Activated T-helper 2 cell treated with anti-CD3 and anti-CD28 coated beads, Interferon-gamma antibody, Interleukin-2, Interleukin-4, amounts not matched to agents 10 μg/mL and 5 μg/mL and 100 μg/mL, durations not matched to agents 14 hours and 24 hours and 36 hours (primary cell): ENCODE results near the gene NRG3. TPM values are rescaled to one million over a fixed set of nuclear protein-coding genes. Genes with fewer than 3 reads are reported as not detected.

ENCODE experiments used
- DNase-seq: peaks from one replicate; pipeline ENCODE4 v3.0.0; 2021; ENCODE audit warnings: low spot score
- H3K27ac Mint-ChIP-seq: one replicate; pipeline ENCODE4 v1.8.0; 2021; ENCODE audit warnings: mixed read lengths
- H3K27me3 Mint-ChIP-seq: one replicate; pipeline ENCODE4 v1.8.0; 2021; ENCODE audit warnings: low read depth, mixed read lengths
- H3K36me3 Mint-ChIP-seq: one replicate; pipeline ENCODE4 v1.8.0; 2021; ENCODE audit warnings: low read depth, mixed read lengths
- H3K4me1 Mint-ChIP-seq: one replicate; pipeline ENCODE4 v1.8.0; 2021; ENCODE audit warnings: low read depth, mixed read lengths
- H3K4me3 Mint-ChIP-seq: one replicate; pipeline ENCODE4 v1.8.0; 2021; ENCODE audit warnings: low read depth, mild to moderate bottlenecking, moderate library complexity, mixed read lengths
- H3K9me3 Mint-ChIP-seq: one replicate; pipeline ENCODE4 v1.8.0; 2021; ENCODE audit warnings: mixed read lengths
- intact Hi-C: fragments of 100-400 bp; cut with micrococcal nuclease; formaldehyde crosslinking; loops from one replicate; pipeline ENCODE4 v1.15.1; 2023
- total RNA-seq: library from RNA; stranded (reverse); gene quantifications from 2 replicates; pipeline ENCODE4 v1.2.3, GENCODE V29; 2022

NRG3 gene
- total RNA-seq, 1 donor from 2014 or later: not detected

DNA sequence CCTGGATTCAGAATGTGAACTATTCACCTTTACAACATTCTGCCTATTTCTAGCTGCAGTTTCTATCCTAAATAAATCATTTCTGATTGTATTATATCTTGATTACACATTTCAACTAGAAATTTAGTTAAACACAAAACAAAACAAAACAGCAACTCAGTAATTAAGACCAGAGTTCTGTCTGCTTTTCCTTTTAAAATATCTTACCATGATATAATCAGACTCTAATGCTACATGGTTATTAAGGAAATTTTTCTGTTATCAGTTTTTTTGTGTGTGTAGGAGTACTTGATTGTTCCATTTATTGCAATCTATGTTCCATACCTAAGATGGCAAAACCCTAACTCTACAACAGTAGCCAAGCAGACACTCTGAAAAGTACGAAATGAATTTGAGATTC is 663.3 kb downstream of the NRG3 start:
- Mint-ChIP-seq H3K27ac (no peak overlapping the region), H3K36me3 (no peaks in the 10 kb centered on the region), H3K4me3 (no peak overlapping the region), H3K9me3 (peaks cover 5% of the 10 kb centered on the region), H3K4me1 (no peaks in the 10 kb centered on the region), H3K27me3 (no peaks in the 10 kb centered on the region)
- no peak for DNase-seq
- intact Hi-C loops: no loop called here

DNA sequence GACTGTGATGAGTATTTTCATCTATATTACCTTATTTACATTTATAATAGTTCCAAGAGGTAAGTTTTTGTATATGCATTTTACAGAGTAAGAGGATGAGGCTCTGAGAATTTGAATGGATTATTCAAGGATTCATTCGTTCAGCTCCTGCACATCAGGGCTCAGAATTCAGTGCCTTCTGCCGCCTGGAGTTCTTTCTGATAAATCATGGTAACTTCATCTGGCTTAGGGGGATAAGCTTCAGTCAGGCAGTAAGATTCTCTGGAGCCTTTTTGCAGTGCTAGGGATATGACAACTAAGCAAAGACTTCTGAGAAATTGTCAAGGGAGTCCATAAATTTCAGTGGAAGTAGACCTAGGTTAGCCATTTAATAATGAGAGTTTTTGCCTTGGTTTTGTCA is 668.6 kb downstream of the NRG3 start:
- H3K4me3 Mint-ChIP-seq: no peak overlapping the region
- no peak for DNase-seq
- no peak overlapping the region for H3K27ac Mint-ChIP-seq
- H3K36me3 Mint-ChIP-seq: no peaks in the 10 kb centered on the region
- no peaks in the 10 kb centered on the region for H3K4me1 Mint-ChIP-seq
- H3K27me3 Mint-ChIP-seq: no peaks in the 10 kb centered on the region
- intact Hi-C loops: no loop called here
- H3K9me3 Mint-ChIP-seq: peaks cover 13% of the 10 kb centered on the region

- DNase-seq: no peak
- H3K27me3 Mint-ChIP-seq: no peaks in the 10 kb centered on the region
- H3K4me1 Mint-ChIP-seq: no peaks in the 10 kb centered on the region
- H3K27ac Mint-ChIP-seq: no peak overlapping the region
- intact Hi-C loops: no loop called here
- H3K36me3 Mint-ChIP-seq: no peaks in the 10 kb centered on the region
- H3K4me3 Mint-ChIP-seq: no peak overlapping the region
- H3K9me3 Mint-ChIP-seq: peaks cover 16% of the 10 kb centered on the region
Observed at GRCh38 chr10:82544377-82544776, 669.4 kb downstream of the NRG3 start.

DNA sequence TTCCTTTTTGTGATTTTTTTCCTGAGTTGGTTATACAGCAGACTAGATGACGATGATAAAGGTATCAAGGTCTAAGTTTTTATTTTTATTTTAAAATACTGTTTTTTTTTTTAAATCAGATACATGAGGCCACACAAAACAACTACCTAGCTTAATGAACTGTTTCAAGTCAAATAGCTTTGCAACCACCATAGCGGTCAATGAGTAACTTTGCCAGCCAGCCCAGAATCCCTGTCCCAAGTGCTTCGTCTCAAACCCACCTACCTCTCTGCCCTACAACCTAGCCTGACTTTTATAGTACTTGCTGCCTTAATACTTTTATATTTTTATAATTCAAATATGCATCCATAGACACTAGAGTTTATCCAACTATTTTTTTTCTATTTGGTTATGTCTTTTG is 676.5 kb downstream of the NRG3 start:
- Mint-ChIP-seq H3K27me3 (no peaks in the 10 kb centered on the region), H3K4me1 (no peaks in the 10 kb centered on the region), H3K4me3 (no peak overlapping the region), H3K36me3 (no peaks in the 10 kb centered on the region), H3K9me3 (peaks cover 15% of the 10 kb centered on the region), H3K27ac (no peak overlapping the region)
- intact Hi-C loops: no loop called here
- no peak for DNase-seq

- H3K9me3 Mint-ChIP-seq: peaks cover 12% of the 10 kb centered on the region
- no peaks in the 10 kb centered on the region for H3K27me3 Mint-ChIP-seq
- intact Hi-C loops: no loop called here
- no peak for DNase-seq
- H3K36me3 Mint-ChIP-seq: no peaks in the 10 kb centered on the region
- H3K4me3 Mint-ChIP-seq: no peak overlapping the region
- H3K4me1 Mint-ChIP-seq: no peaks in the 10 kb centered on the region
- no peak overlapping the region for H3K27ac Mint-ChIP-seq
Observed at GRCh38 chr10:82552267-82552666, 677.3 kb downstream of the NRG3 start.

DNA sequence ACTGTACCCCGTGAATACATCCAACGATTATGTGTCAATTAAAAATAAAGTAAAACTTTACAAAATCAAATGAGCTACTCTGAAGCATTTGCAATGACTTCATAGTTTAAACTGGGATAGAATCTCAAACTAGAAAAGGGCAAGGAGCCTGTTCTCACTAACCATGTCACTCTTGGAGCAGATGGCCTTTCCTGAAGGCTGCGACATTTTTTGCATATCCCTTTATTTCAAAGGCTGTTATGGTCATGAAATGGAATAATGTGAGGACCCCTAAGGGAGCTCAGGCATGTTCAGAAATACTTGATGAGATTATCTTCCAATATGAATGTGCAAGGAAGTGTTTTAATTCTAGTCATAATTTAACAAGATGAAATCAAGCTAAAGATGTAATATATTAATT is 679.4 kb downstream of the NRG3 start:
- Mint-ChIP-seq H3K4me1 (no peaks in the 10 kb centered on the region), H3K27me3 (no peaks in the 10 kb centered on the region), H3K9me3 (peaks cover 10% of the 10 kb centered on the region), H3K4me3 (no peak overlapping the region), H3K27ac (no peak overlapping the region), H3K36me3 (no peaks in the 10 kb centered on the region)
- no peak for DNase-seq
- intact Hi-C loops: no loop called here

- H3K36me3 Mint-ChIP-seq: no peaks in the 10 kb centered on the region
- intact Hi-C loops: no loop called here
- no peaks in the 10 kb centered on the region for H3K4me1 Mint-ChIP-seq
- no peak overlapping the region for H3K4me3 Mint-ChIP-seq
- H3K27me3 Mint-ChIP-seq: no peaks in the 10 kb centered on the region
- no peak overlapping the region for H3K27ac Mint-ChIP-seq
- peaks cover 10% of the 10 kb centered on the region for H3K9me3 Mint-ChIP-seq
- no peak for DNase-seq
Observed at GRCh38 chr10:82558014-82558607, 683.1 kb downstream of the NRG3 start.

GRCh38 chr10:82564353-82565196 is 689.6 kb downstream of the NRG3 start:
- intact Hi-C loops: no loop called here
- Mint-ChIP-seq H3K4me3 (no peak overlapping the region), H3K9me3 (peaks cover 14% of the 10 kb centered on the region), H3K27me3 (no peaks in the 10 kb centered on the region), H3K36me3 (no peaks in the 10 kb centered on the region), H3K4me1 (no peaks in the 10 kb centered on the region), H3K27ac (no peak overlapping the region)
- DNase-seq: no peak

DNA sequence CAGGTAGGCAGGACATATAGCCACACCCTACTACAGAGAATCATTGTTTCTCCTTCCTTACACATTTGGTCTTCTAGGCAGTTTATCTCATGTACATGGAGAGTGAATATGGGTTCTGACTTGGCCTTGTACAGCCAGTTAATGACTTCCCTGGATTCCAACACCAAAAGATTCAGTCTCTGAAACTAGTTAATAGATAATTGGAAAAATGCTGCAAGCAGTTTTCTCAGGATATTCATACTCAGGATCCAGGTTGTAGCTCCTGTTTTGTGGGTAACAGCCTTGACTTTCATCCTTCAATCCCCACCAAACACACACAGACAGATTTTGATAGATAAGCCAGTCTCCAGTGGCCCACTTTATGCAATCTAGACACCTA is 690.2 kb downstream of the NRG3 start:
- H3K4me3 Mint-ChIP-seq: no peak overlapping the region
- no peak for DNase-seq
- intact Hi-C loops: no loop called here
- H3K4me1 Mint-ChIP-seq: no peaks in the 10 kb centered on the region
- no peaks in the 10 kb centered on the region for H3K27me3 Mint-ChIP-seq
- peaks cover 20% of the 10 kb centered on the region for H3K9me3 Mint-ChIP-seq
- no peak overlapping the region for H3K27ac Mint-ChIP-seq
- H3K36me3 Mint-ChIP-seq: no peaks in the 10 kb centered on the region

DNA sequence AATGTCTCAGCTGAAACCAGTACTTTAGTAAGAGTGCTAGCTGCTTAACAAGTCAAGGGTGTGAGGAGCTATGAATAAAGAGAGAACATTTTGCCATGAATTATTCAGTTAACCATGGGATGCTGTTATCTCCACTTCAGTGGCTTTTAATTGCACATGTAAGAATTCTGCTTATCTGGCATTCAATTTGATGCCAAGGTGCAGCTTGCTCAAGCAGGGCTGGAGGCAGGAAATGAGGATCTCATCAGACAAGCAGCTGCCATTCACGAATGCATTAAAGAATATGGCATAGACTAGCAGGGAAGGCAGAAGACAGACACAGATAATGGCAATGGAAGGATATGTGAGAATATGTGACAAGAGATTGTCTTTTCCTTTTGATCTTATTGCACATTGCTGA is 697.8 kb downstream of the NRG3 start:
- no peaks in the 10 kb centered on the region for H3K36me3 Mint-ChIP-seq
- no peak for DNase-seq
- no peak overlapping the region for H3K27ac Mint-ChIP-seq
- no peaks in the 10 kb centered on the region for H3K27me3 Mint-ChIP-seq
- H3K4me3 Mint-ChIP-seq: no peak overlapping the region
- intact Hi-C loops: no loop called here
- no peaks in the 10 kb centered on the region for H3K4me1 Mint-ChIP-seq
- H3K9me3 Mint-ChIP-seq: peaks cover 12% of the 10 kb centered on the region

- H3K4me3 Mint-ChIP-seq: no peak overlapping the region
- H3K4me1 Mint-ChIP-seq: no peaks in the 10 kb centered on the region
- no peak for DNase-seq
- no peaks in the 10 kb centered on the region for H3K27me3 Mint-ChIP-seq
- H3K9me3 Mint-ChIP-seq: peaks cover 12% of the 10 kb centered on the region
- no peaks in the 10 kb centered on the region for H3K36me3 Mint-ChIP-seq
- H3K27ac Mint-ChIP-seq: no peak overlapping the region
- intact Hi-C loops: no loop called here
Observed at GRCh38 chr10:82574081-82574480, 699.1 kb downstream of the NRG3 start.

DNA sequence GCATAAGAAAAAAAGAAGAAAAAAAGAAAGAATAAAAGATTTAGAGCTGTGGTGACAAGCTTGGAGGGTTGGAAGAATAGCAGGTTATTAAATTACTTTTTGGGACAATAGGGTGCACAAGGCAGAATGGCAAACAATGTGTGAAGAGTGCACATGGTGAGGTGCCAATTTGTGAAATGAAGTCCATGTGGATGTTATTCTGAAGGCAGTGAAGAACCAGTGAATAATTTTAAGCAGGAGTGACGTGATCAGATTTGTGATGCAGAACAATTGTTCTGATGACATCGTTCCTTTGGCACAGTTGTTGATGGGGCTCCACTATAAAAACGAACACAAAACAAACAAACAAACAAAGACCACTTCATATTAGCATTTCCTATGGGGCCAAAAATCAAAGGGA is 700.3 kb downstream of the NRG3 start:
- no peak overlapping the region for H3K27ac Mint-ChIP-seq

DNA sequence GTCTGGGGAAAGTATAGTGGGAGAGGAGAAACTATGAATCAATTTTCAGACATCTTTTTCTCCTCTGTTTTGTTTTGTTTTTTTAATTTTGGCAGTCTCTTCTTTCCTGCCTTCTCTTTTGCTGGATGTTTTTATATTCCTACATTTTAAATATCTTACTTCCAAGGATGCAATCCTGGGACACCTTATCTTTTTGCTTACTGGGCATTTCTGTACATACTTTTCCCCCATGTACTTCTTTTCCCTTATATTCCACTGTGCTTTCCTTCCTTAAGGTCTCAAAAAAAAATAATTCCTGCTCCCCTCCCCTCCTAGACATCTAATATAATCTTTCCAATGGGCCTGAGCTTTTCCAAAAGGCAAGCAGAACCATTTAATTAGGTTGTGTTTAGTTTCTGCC is 701.1 kb downstream of the NRG3 start:
- Mint-ChIP-seq H3K9me3 (peaks cover 4% of the 10 kb centered on the region), H3K27me3 (no peaks in the 10 kb centered on the region), H3K4me1 (no peaks in the 10 kb centered on the region), H3K27ac (no peak overlapping the region), H3K36me3 (no peaks in the 10 kb centered on the region), H3K4me3 (no peak overlapping the region)
- no peak for DNase-seq
- intact Hi-C loops: no loop called here

More for the DNA sequence above, 700.3 kb downstream of the NRG3 start:
- no peaks in the 10 kb centered on the region for H3K36me3 Mint-ChIP-seq
- peaks cover 4% of the 10 kb centered on the region for H3K9me3 Mint-ChIP-seq
- intact Hi-C loops: no loop called here
- H3K27me3 Mint-ChIP-seq: no peaks in the 10 kb centered on the region
- H3K4me1 Mint-ChIP-seq: no peaks in the 10 kb centered on the region
- no peak overlapping the region for H3K4me3 Mint-ChIP-seq
- DNase-seq: no peak
